AG10803 (cell line): Measurements from ENCODE around the gene HIVEP2.
A peak's percentile ranks its signal among the peaks of the same experiment; 100 is the strongest.

ENCODE experiments used
- DNase-seq: peaks from one replicate; pipeline ENCODE4 v3.0.0; 2010; ENCODE audit warnings: low read depth
- H3K4me3 ChIP-seq: 2 replicates; pipeline ENCODE4 v1.5.1; 2011; ENCODE audit warnings: mild to moderate bottlenecking, low read length, control low read depth
- CTCF ChIP-seq: conservative IDR thresholded peaks from 2 replicates; pipeline ENCODE4 v1.5.1; 2011; ENCODE audit warnings: mild to moderate bottlenecking, low read length, control low read depth, inconsistent platforms

The HIVEP2 gene

GRCh38 chr6:142728910-142729481, 216.0 kb downstream of the HIVEP2 start:
- no peak overlapping the region for H3K4me3 ChIP-seq
- no peak for TF ChIP-seq CTCF
- DNase-seq, result peak; percentile 71

- DNase-seq, result no peak
- no peak for TF ChIP-seq CTCF
- H3K4me3 ChIP-seq, result no peak overlapping the region
These were observed 216.6 kb downstream of the HIVEP2 start for GRCh38 chr6:142728364-142728763.

GRCh38 chr6:142726616-142727015, 218.4 kb downstream of the HIVEP2 start:
- no peak for DNase-seq
- no peak overlapping the region for H3K4me3 ChIP-seq
- TF ChIP-seq CTCF, result no peak

- H3K4me3 ChIP-seq, result no peak overlapping the region
- no peak for DNase-seq
- no peak for TF ChIP-seq CTCF
These were observed 219.8 kb downstream of the HIVEP2 start for GRCh38 chr6:142725024-142725770.

GRCh38 chr6:142722841-142723240, 222.1 kb downstream of the HIVEP2 start:
- no peak for TF ChIP-seq CTCF
- H3K4me3 ChIP-seq, result no peak overlapping the region
- DNase-seq, result no peak

- no peak for TF ChIP-seq CTCF
- no peak overlapping the region for H3K4me3 ChIP-seq
- no peak for DNase-seq
These were observed 223.0 kb downstream of the HIVEP2 start for GRCh38 chr6:142722012-142722411.
